ENCODE measurements around the gene SUV39H1.
"Not testable (repeated sequence)": the region's sequence is repeated elsewhere in the genome, so short reads cannot be mapped to it uniquely, and the experiment has no call there.

SUV39H1 gene

GRCh38 chrX:48689208-48689920 lies 7.2 kb upstream of the SUV39H1 start:
- Histone ChIP-seq H3K4me2 (ENCODE audit: low read depth, low read length, poor library complexity, severe bottlenecking) (no peak overlapping the region), H2AFZ (ENCODE audit: low read length) (no peak overlapping the region), H3K79me2 (ENCODE audit: insufficient read depth, low read length) (peaks cover 22% of the 10 kb centered on the region), H3K4me1 (ENCODE audit: insufficient read depth, low read length, poor library complexity, severe bottlenecking) (peaks cover 15% of the 10 kb centered on the region), H3K9me2 (replicated peaks; ENCODE audit: low read depth, low read length) (no peaks in the 10 kb centered on the region), H3K4me3 (ENCODE audit: low read length, poor library complexity, severe bottlenecking) (no peak overlapping the region), H3K9ac (ENCODE audit: low read depth, low read length, poor library complexity, severe bottlenecking) (no peak overlapping the region), H4K20me1 (ENCODE audit: insufficient read depth, low read length, poor library complexity, severe bottlenecking) (no peaks in the 10 kb centered on the region), H3K27me3 (ENCODE audit: insufficient read depth, low read length, poor library complexity, severe bottlenecking) (no peaks in the 10 kb centered on the region), H3K36me3 (ENCODE audit: insufficient read depth, low read length) (no peaks in the 10 kb centered on the region), H3F3A (ENCODE audit: low read depth) (no peaks in the 10 kb centered on the region), H3K9me3 (ENCODE audit: insufficient read depth, low read depth, low read length) (no peaks in the 10 kb centered on the region)
- TF ChIP-seq CTCF (conservative IDR thresholded peaks at IDR 0.05; ENCODE audit: low read length) (no peak), EZH2phosphoT487 (IDR thresholded peaks at IDR 0.05; ENCODE audit: borderline replicate concordance) (no peak)

- not testable (repeated sequence) for H3K9me3 ChIP-seq (ENCODE audit: insufficient read depth, low read depth, low read length); H3K36me3 ChIP-seq (ENCODE audit: insufficient read depth, low read length); H3K79me2 ChIP-seq (ENCODE audit: insufficient read depth, low read length); H3K4me3 ChIP-seq (ENCODE audit: low read length, poor library complexity, severe bottlenecking); H3K4me1 ChIP-seq (ENCODE audit: insufficient read depth, low read length, poor library complexity, severe bottlenecking); H4K20me1 ChIP-seq (ENCODE audit: insufficient read depth, low read length, poor library complexity, severe bottlenecking); H3K27me3 ChIP-seq (ENCODE audit: insufficient read depth, low read length, poor library complexity, severe bottlenecking); H2AFZ ChIP-seq (ENCODE audit: low read length); H3K9me2 ChIP-seq (replicated peaks; ENCODE audit: low read depth, low read length); H3K4me2 ChIP-seq (ENCODE audit: low read depth, low read length, poor library complexity, severe bottlenecking); H3F3A ChIP-seq (ENCODE audit: low read depth); H3K9ac ChIP-seq (ENCODE audit: low read depth, low read length, poor library complexity, severe bottlenecking)
Observed at GRCh38 chrX:48691746-48692145, 4.8 kb upstream of the SUV39H1 start.

- H3K4me2 ChIP-seq (ENCODE audit: low read depth, low read length, poor library complexity, severe bottlenecking): peak overlapping the region; percentile 94
- TF ChIP-seq EZH2phosphoT487 (IDR thresholded peaks at IDR 0.05; ENCODE audit: borderline replicate concordance) (no peak), CTCF (conservative IDR thresholded peaks at IDR 0.05; ENCODE audit: low read length) (no peak)
Observed at GRCh38 chrX:48694776-48695533, 1.6 kb upstream of the SUV39H1 start.

More at GRCh38 chrX:48694776-48695533, 1.6 kb upstream of the SUV39H1 start:
- H4K20me1 ChIP-seq (ENCODE audit: insufficient read depth, low read length, poor library complexity, severe bottlenecking): peaks cover 3% of the 10 kb centered on the region
- no peak overlapping the region for H3K4me3 ChIP-seq (ENCODE audit: low read length, poor library complexity, severe bottlenecking)
- no peaks in the 10 kb centered on the region for H3K9me2 ChIP-seq (replicated peaks; ENCODE audit: low read depth, low read length)
- H3K9ac ChIP-seq (ENCODE audit: low read depth, low read length, poor library complexity, severe bottlenecking): peak overlapping the region; percentile 90
- H3K36me3 ChIP-seq (ENCODE audit: insufficient read depth, low read length): peaks cover 11% of the 10 kb centered on the region; the same call in 1 of the 2 replicates
- no peaks in the 10 kb centered on the region for H3F3A ChIP-seq (ENCODE audit: low read depth)
- no peak overlapping the region for H2AFZ ChIP-seq (ENCODE audit: low read length)
- H3K4me1 ChIP-seq (ENCODE audit: insufficient read depth, low read length, poor library complexity, severe bottlenecking): peaks cover 16% of the 10 kb centered on the region
- peaks cover 31% of the 10 kb centered on the region for H3K79me2 ChIP-seq (ENCODE audit: insufficient read depth, low read length)
- no peaks in the 10 kb centered on the region for H3K27me3 ChIP-seq (ENCODE audit: insufficient read depth, low read length, poor library complexity, severe bottlenecking)
- no peaks in the 10 kb centered on the region for H3K9me3 ChIP-seq (ENCODE audit: insufficient read depth, low read depth, low read length)
